ENCODE data around the gene ZC3H10.
A peak's percentile ranks its signal among the peaks of the same experiment; 100 is the strongest.
"Not testable (repeated sequence)": the region's sequence is repeated elsewhere in the genome, so short reads cannot be mapped to it uniquely, and the experiment has no call there.

The ZC3H10 gene

DNA sequence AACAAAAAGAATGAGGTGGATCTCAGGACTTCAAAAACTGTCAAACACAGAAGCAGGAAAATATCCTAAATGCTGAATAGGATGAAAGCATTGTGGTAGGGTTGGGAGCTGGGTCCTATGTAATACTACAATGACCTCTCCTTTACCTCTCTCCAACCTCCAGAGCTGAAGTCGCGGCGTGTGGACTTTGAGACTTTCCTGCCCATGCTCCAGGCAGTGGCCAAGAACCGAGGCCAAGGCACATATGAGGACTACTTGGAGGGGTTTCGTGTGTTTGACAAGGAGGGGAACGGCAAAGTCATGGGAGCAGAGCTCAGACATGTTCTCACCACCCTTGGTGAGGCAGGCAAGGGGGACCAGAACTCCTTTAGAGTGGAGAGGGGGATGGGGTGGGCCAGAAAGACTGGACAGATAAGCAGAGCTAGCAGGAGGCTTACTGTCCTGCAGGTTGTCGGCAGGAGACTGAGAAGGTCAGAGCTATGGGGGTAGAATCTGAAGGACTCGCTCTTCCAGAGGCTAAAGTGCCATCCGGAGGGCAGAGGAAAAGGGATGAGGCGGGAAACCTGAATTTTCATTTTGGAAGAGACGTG, 37.3 kb downstream of the ZC3H10 start:
- H3K36me3 ChIP-seq (ENCODE audit: insufficient read depth, insufficient read length, low read length) = peaks cover 42% of the 10 kb centered on the region
- H3K4me1 ChIP-seq (ENCODE audit: insufficient read depth, insufficient read length) = peaks cover 5% of the 10 kb centered on the region
- H3K4me3 ChIP-seq (ENCODE audit: insufficient read length, low read depth) = no peak overlapping the region
- no peak overlapping the region for H3K9ac ChIP-seq (ENCODE audit: insufficient read length, low read depth)
- TF ChIP-seq ZNF274 (IDR thresholded peaks at IDR 0.05; ENCODE audit: low read depth, low read length) = no peak
- no peak for TF ChIP-seq YY1 (IDR thresholded peaks at IDR 0.05; ENCODE audit: insufficient read depth, insufficient read length)
- TF ChIP-seq SUZ12 (IDR thresholded peaks at IDR 0.05; ENCODE audit: extremely low read depth, insufficient read depth, insufficient read length) = no peak
- no peaks in the 10 kb centered on the region for H3K27me3 ChIP-seq (ENCODE audit: insufficient read depth, insufficient read length)
- no peak for DNase-seq (ENCODE audit: low read depth, low spot score)
- H3K9me3 ChIP-seq (ENCODE audit: insufficient read depth, low read length) = no peaks in the 10 kb centered on the region

GRCh38 chr12:56156464-56157200, 38.6 kb downstream of the ZC3H10 start:
- Histone ChIP-seq H3K36me3 (ENCODE audit: insufficient read depth, insufficient read length, low read length) (peaks cover 55% of the 10 kb centered on the region), H3K4me3 (ENCODE audit: insufficient read length, low read depth) (peak overlapping the region; percentile 39)
- DNase-seq (ENCODE audit: low read depth, low spot score); H3K9ac ChIP-seq (ENCODE audit: insufficient read length, low read depth); H3K27me3 ChIP-seq (ENCODE audit: insufficient read depth, insufficient read length); H3K4me1 ChIP-seq (ENCODE audit: insufficient read depth, insufficient read length); H3K9me3 ChIP-seq (ENCODE audit: insufficient read depth, low read length): not testable (repeated sequence)

- TF ChIP-seq ZNF274 (IDR thresholded peaks at IDR 0.05; ENCODE audit: low read depth, low read length) = no peak
- no peak for TF ChIP-seq SUZ12 (IDR thresholded peaks at IDR 0.05; ENCODE audit: extremely low read depth, insufficient read depth, insufficient read length)
- no peak for TF ChIP-seq YY1 (IDR thresholded peaks at IDR 0.05; ENCODE audit: insufficient read depth, insufficient read length)
- peak overlapping the region; percentile 96 for H3K9ac ChIP-seq (ENCODE audit: insufficient read length, low read depth)
- no peaks in the 10 kb centered on the region for H3K9me3 ChIP-seq (ENCODE audit: insufficient read depth, low read length)
- no peaks in the 10 kb centered on the region for H3K27me3 ChIP-seq (ENCODE audit: insufficient read depth, insufficient read length)
- peaks cover 10% of the 10 kb centered on the region for H3K4me1 ChIP-seq (ENCODE audit: insufficient read depth, insufficient read length)
- H3K4me3 ChIP-seq (ENCODE audit: insufficient read length, low read depth) = peak overlapping the region; percentile 39
- H3K36me3 ChIP-seq (ENCODE audit: insufficient read depth, insufficient read length, low read length) = peaks cover 62% of the 10 kb centered on the region
- DNase-seq (ENCODE audit: low read depth, low spot score) = peak; percentile 83
Measured at GRCh38 chr12:56157201-56158028, 39.3 kb downstream of the ZC3H10 start.

GRCh38 chr12:56158029-56158925, 40.2 kb downstream of the ZC3H10 start, which contains the start of gene MYL6:
Gene MYL6 (plus strand): TSS chr12:56158359. CDS start chr12:56158402, 43 bp downstream.
- Histone ChIP-seq H3K9me3 (ENCODE audit: insufficient read depth, low read length) (no peaks in the 10 kb centered on the region), H3K27me3 (ENCODE audit: insufficient read depth, insufficient read length) (no peaks in the 10 kb centered on the region), H3K4me3 (ENCODE audit: insufficient read length, low read depth) (peak within 1 kb of the TSS; percentile 92), H3K36me3 (ENCODE audit: insufficient read depth, insufficient read length, low read length) (peaks cover 71% of the 10 kb centered on the region), H3K9ac (ENCODE audit: insufficient read length, low read depth) (peak within 1 kb of the TSS; percentile 97), H3K4me1 (ENCODE audit: insufficient read depth, insufficient read length) (peaks cover 10% of the 10 kb centered on the region)
- peak; percentile 99 for DNase-seq (ENCODE audit: low read depth, low spot score)
- TF ChIP-seq SUZ12 (IDR thresholded peaks at IDR 0.05; ENCODE audit: extremely low read depth, insufficient read depth, insufficient read length) = no peak
- peak; percentile 62 for TF ChIP-seq YY1 (IDR thresholded peaks at IDR 0.05; ENCODE audit: insufficient read depth, insufficient read length)

- TF ChIP-seq YY1 (IDR thresholded peaks at IDR 0.05; ENCODE audit: insufficient read depth, insufficient read length) (no peak), ZNF274 (IDR thresholded peaks at IDR 0.05; ENCODE audit: low read depth, low read length) (no peak), SUZ12 (IDR thresholded peaks at IDR 0.05; ENCODE audit: extremely low read depth, insufficient read depth, insufficient read length) (no peak)
- no peaks in the 10 kb centered on the region for H3K9me3 ChIP-seq (ENCODE audit: insufficient read depth, low read length)
- H3K27me3 ChIP-seq (ENCODE audit: insufficient read depth, insufficient read length) = no peaks in the 10 kb centered on the region
- H3K4me1 ChIP-seq (ENCODE audit: insufficient read depth, insufficient read length) = peaks cover 10% of the 10 kb centered on the region
- peaks cover 77% of the 10 kb centered on the region for H3K36me3 ChIP-seq (ENCODE audit: insufficient read depth, insufficient read length, low read length)
- peak; percentile 47 for DNase-seq (ENCODE audit: low read depth, low spot score)
- H3K4me3 ChIP-seq (ENCODE audit: insufficient read length, low read depth) = peak overlapping the region; percentile 92
- peak overlapping the region; percentile 97 for H3K9ac ChIP-seq (ENCODE audit: insufficient read length, low read depth)
Measured at GRCh38 chr12:56158926-56159461, 40.9 kb downstream of the ZC3H10 start.

DNA sequence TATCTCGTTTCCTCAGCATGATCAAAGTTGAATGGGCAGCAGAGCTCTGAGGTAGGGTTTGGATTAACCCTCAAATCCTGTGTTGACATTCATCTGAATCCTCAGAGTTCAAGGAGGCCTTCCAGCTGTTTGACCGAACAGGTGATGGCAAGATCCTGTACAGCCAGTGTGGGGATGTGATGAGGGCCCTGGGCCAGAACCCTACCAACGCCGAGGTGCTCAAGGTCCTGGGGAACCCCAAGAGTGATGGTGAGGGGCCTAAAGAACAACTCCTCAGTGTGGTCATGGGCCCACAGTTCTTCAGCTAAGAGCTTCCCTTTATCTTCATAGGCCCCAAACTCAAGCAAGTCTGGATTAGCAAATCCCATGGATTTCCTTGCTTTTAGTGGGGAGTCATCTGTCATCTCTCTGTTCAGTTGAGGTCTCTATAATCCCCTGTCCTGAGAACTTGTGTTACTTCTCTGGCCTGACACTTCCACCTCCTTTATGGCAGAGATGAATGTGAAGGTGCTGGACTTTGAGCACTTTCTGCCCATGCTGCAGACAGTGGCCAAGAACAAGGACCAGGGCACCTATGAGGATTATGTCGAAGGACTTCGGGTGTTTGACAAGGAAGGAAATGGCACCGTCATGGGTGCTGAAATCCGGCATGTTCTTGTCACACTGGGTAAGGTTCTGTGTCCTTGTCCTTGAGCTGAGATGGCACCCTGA, 41.6 kb downstream of the ZC3H10 start:
- peak overlapping the region; percentile 97 for H3K9ac ChIP-seq (ENCODE audit: insufficient read length, low read depth)
- H3K36me3 ChIP-seq (ENCODE audit: insufficient read depth, insufficient read length, low read length) = peaks cover 77% of the 10 kb centered on the region
- no peaks in the 10 kb centered on the region for H3K27me3 ChIP-seq (ENCODE audit: insufficient read depth, insufficient read length)
- no peak for TF ChIP-seq ZNF274 (IDR thresholded peaks at IDR 0.05; ENCODE audit: low read depth, low read length)
- no peak for TF ChIP-seq YY1 (IDR thresholded peaks at IDR 0.05; ENCODE audit: insufficient read depth, insufficient read length)
- TF ChIP-seq SUZ12 (IDR thresholded peaks at IDR 0.05; ENCODE audit: extremely low read depth, insufficient read depth, insufficient read length) = no peak
- H3K4me3 ChIP-seq (ENCODE audit: insufficient read length, low read depth) = peak overlapping the region; percentile 92
- H3K4me1 ChIP-seq (ENCODE audit: insufficient read depth, insufficient read length) = peaks cover 8% of the 10 kb centered on the region
- no peaks in the 10 kb centered on the region for H3K9me3 ChIP-seq (ENCODE audit: insufficient read depth, low read length)
- no peak for DNase-seq (ENCODE audit: low read depth, low spot score)
